ENCODE measurements around the gene SERPINA5.

SERPINA5 gene

GRCh38 chr14:94581127-94581999, at the start of gene SERPINA5:
SERPINA5 (plus strand) TSS chr14:94581426; CDS start chr14:94587363, 5,937 bp downstream.
- peak in 1 of 56 donors; percentile 20 for DNase-seq

- no peak for DNase-seq
Measured at GRCh38 chr14:94532447-94532846, 48.8 kb upstream of the SERPINA5 start.

DNA sequence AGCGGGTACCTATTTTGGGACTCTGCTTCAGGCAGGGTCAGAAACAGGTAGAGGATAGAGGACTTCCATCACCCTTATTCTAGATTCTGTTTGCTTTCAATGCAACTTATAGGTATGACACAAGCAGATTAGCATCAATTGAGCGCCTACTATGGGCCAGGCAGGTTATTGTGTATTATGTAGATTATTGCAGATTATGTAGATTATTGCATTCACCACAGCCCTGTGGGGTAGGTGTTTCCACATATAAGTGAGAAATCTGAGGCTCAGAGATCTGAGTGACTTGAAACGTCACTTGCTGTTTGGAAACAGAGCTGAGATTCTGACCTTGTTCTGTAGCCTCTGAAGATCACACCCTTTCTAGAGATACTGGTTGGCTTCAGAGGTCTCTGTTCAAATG, 45.7 kb upstream of the SERPINA5 start:
- no peak for DNase-seq

DNA sequence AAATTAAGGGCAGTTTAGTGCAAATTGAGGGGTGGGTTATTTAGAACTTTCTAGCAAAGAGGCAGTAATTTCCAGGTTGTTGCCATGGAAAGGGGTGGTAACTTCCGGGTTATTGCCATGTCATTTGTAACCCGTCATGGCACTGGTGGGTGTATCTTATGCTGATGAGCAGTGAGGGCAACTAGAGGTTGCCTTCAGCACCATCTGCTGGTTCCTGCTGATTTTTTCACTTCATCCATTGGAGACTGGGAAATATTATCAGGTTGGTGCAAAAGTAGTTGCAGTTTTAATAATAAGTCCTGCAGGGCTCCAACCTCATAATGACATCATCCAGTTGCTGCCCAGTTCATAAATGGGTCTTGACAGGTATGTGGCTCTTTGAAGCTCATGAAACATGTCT, 44.4 kb upstream of the SERPINA5 start:
- no peak for DNase-seq

DNA sequence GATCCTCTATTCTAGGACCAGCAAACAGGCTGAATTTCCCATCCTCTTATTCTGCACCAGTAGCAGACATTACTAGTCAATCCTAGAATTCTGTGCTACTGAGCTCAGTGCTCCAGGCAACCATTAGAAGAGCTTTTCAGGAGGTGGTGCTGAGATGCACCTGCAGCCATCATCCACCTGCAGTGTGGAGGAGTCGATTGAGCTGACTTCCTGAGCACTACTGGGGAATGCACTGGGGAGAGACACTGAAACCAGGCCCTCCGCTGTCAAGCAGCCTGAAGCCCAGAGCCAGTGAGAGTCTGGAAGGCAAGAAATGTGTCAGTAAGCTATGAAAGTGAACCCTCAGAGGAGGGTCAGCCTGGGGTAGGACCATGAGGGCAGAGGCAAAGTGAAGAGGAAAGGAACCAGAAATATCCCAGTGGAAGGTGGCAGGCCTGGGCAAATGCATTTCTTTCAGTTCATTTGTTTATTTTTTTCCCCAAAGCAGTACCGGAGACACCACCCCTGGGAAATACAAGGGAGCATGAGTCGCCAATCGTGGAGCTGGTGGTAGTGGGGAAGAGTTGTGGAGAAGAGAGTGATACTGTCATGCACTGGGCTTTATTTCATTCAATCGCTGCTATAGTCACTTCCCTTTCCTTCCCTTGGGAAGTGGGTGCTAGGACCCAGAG, 43.0 kb upstream of the SERPINA5 start:
- DNase-seq, result no peak

DNA sequence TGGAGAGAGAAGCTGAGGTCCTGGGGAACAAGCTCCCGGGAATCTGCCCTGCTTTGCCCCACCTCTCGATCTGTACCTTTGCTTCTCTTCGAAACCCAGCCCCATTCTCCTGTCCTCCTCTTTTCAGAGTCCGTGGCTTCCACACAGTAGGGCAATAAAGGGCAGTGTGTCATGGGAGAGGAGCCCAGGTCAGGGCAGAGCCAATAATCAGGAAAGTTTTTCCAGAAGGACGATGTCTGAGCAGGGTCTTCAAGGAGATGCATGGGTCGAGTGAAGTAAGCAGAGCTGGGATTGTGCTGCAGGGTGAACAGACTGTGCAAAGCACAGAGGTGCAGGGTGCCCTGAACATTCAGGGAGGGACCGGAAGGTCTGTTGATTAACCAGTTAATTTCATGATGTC, 42.0 kb upstream of the SERPINA5 start:
- DNase-seq, result no peak

GRCh38 chr14:94540031-94540794, 41.0 kb upstream of the SERPINA5 start:
- DNase-seq, result no peak

GRCh38 chr14:94541234-94541975, 39.8 kb upstream of the SERPINA5 start:
- no peak for DNase-seq

DNA sequence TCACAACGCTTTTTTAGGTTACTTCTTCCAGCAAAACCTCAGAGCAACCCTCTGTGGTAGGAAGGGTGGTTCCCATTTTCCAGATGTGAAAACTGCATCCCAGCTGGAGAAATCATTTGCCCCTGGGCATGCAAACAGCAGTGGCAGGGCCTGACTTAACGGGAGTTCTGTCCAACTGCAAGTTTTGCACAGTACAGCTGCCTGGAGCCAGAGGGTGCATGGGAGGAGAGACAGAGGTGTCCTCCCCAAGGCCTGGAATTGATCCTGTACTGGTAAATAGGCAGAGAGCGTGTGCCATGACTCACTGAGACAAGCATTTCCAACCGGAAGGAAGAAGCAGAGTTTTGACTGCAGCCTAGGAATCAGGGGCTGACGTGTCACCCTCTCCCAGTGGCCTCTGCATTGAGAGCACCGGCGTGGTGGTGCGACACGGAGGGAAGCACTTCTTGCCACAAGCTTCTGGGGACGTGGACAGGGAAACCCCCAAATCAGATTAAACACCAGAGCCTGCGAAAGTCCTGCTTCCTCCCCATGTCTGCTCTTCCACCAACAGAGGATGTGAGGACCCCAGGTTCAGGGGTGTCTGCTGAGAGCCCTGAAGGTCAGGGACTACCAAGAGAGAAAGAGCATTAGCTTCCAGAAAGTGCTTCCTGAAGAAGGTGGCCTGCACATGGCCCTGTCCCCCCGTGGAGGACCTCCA, 39.0 kb upstream of the SERPINA5 start:
- DNase-seq, result no peak

GRCh38 chr14:94542811-94543440, 38.3 kb upstream of the SERPINA5 start:
- no peak for DNase-seq

GRCh38 chr14:94543449-94544124, 37.6 kb upstream of the SERPINA5 start:
- DNase-seq, result no peak

DNA sequence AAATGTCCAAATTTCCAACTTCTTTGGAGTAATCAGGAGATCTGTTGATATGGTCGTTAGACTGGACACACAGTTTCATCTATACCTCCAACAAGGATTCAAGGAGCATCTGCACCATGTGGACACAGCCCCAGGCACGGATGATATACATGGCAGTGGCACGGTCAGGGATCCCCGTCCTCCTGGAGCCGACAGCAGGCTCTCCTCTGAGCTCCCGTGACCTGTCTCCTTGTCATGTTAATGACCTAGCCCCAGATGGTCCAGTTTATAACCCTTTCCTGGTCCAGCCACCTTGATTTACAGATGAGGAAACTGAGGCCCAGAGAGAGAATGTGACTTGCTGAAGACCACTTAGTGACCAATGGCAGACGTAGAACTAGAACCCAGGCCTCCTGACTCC, 36.5 kb upstream of the SERPINA5 start:
- no peak for DNase-seq

DNA sequence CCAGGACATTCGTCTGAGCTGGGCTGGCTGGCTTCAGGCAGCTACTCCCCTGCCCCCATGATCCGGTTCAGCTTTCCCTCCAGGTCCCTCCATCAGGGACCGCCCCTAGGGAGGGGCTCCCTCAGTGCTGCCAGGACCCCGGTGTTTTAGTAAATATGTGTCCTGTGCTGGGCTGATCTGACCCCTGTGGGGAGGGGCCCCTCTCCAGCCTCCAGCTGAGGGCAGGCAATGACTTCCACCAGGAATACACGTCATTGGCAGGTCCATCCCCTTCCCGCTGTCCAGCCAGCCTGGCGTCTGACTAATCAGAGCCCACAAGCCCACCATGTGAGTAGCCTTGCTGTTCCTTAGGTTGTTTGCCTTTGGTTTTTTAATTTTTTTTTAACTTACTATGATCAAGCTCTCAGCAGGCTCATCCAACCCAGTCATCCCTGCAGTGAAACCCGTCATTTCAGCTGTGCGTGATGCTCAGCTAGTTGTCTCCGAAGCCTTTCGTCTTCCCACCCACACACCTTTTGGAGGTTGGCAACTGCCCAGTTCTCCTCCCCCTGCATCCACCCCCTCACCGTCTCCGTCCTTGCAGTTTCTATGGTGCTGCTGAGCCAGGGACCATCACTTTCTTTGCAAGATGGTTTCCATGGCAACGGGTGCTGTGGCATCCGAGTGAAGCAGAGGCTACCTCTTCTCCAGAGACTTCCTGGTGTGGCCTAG, 35.9 kb upstream of the SERPINA5 start:
- peak in 44 of 56 donors; percentile 3 to 88 (median 50) for DNase-seq

- DNase-seq, result no peak
Measured at GRCh38 chr14:94547151-94547680, 34.0 kb upstream of the SERPINA5 start.

GRCh38 chr14:94547726-94548125, 33.5 kb upstream of the SERPINA5 start:
- DNase-seq, result no peak

GRCh38 chr14:94548131-94548998, 32.9 kb upstream of the SERPINA5 start:
- DNase-seq, result no peak
